Activated CD4-positive, alpha-beta T cell treated with anti-CD3 and anti-CD28 coated beads for 36 hours (primary cell): ENCODE measurements around the gene CHST15. TPM values are rescaled to one million over a fixed set of nuclear protein-coding genes. Genes with fewer than 3 reads are reported as not detected.

ENCODE experiments used
- ATAC-seq: fragments of 200-7000 bp; cut with Tn5 transposase; one replicate; pipeline ENCODE4 v1.10.0; 2021; ENCODE audit warnings: mild to moderate bottlenecking, moderate library complexity
- CTCF ChIA-PET: fragments of 350-600 bp; sonication (Branson Sonifier 250); formaldehyde crosslinking; loops from one replicate; lab custom pipeline; 2021; ENCODE audit warnings: antibody characterized with exemption; lab: Charles Lee
- POLR2A ChIA-PET: fragments of 350-600 bp; sonication (Branson Sonifier 250); formaldehyde crosslinking; loops from one replicate; lab custom pipeline; 2021; ENCODE audit warnings: antibody characterized with exemption, inconsistent platforms; lab: Charles Lee
- DNase-seq: peaks from one replicate; pipeline ENCODE4 v3.0.0-alpha.2; 2020
- H3K27ac Mint-ChIP-seq: one replicate; pipeline ENCODE4 v1.8.0; 2021; ENCODE audit warnings: mixed read lengths
- H3K27me3 Mint-ChIP-seq: one replicate; pipeline ENCODE4 v1.8.0; 2021; ENCODE audit warnings: mixed read lengths
- H3K36me3 Mint-ChIP-seq: one replicate; pipeline ENCODE4 v1.8.0; 2021; ENCODE audit warnings: low read depth, mixed read lengths
- H3K4me1 Mint-ChIP-seq: one replicate; pipeline ENCODE4 v1.8.0; 2021; ENCODE audit warnings: mixed read lengths
- H3K4me3 Mint-ChIP-seq: one replicate; pipeline ENCODE4 v1.8.0; 2021; ENCODE audit warnings: mild to moderate bottlenecking, moderate library complexity, mixed read lengths
- H3K9me3 Mint-ChIP-seq: one replicate; pipeline ENCODE4 v1.8.0; 2021; ENCODE audit warnings: low read depth, mixed read lengths
- intact Hi-C, 2 experiments: fragments of 100-400 bp; cut with DNase I in 1 of 2; cut with micrococcal nuclease in 1 of 2; formaldehyde crosslinking; loops; one replicate each; pipeline versions ENCODE4 v1.14.2 to v1.15.1; 2022 to 2024; cut with DNase I, micrococcal nuclease
- total RNA-seq, 2 experiments: library from RNA; stranded (reverse); gene quantifications; one replicate each; pipeline ENCODE4 v1.2.3, GENCODE V29; 2021

Gene CHST15
- total RNA-seq, 2 experiments from 2014 or later: 0.40 to 0.43 TPM

DNA sequence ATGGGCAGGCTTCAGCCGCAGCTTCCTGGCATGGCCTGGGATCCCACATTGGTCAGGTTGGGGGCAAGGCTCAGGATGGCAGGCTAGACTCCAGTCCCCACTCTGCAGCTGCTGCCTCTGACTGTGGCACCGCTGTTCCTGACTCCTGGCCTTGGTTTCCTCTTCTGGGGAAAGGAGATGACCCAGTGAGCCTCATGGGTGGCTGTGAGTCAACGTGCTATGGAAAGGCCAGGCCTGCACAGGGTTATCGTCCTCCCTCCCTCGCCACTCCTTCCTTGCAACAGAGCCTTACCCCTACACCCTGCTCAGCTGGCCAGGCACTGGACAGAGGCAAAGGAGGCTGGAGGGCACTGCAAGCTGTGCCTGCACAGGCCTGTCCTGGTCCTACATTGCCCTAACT lies 36.1 kb upstream of the CHST15 start:
- Mint-ChIP-seq H3K36me3 (no peaks in the 10 kb centered on the region), H3K27me3 (no peaks in the 10 kb centered on the region), H3K9me3 (no peaks in the 10 kb centered on the region), H3K4me1 (no peaks in the 10 kb centered on the region), H3K4me3 (no peak overlapping the region), H3K27ac (no peak overlapping the region)
- intact Hi-C loops: no loop called here
- ChIA-PET POLR2A (no interaction called here), CTCF (no interaction called here)
- DNase-seq (no peak), ATAC-seq (no peak)

DNA sequence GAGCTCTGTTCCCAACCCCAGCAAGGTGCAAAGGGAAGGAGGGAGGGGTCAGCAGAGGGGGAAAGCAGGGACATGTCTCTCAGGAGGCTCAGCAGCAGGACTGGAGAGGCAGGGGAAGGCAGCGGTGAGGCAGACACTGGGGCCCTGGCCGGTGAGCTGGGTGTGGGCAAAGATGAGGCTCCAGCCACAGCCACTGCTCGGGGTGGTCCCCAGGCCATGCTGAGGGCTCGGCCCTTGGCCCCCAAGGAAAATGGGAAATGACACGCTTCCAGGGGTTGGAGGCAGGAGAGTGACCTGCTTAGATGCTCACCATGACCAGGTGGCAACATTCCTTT lies 35.4 kb upstream of the CHST15 start:
- DNase-seq (no peak), ATAC-seq (no peak)
- intact Hi-C loops: no loop called here
- H3K36me3 Mint-ChIP-seq: no peaks in the 10 kb centered on the region
- CTCF ChIA-PET: no interaction called here
- POLR2A ChIA-PET: no interaction called here
- H3K4me3 Mint-ChIP-seq: no peak overlapping the region
- no peak overlapping the region for H3K27ac Mint-ChIP-seq
- H3K27me3 Mint-ChIP-seq: no peaks in the 10 kb centered on the region
- H3K4me1 Mint-ChIP-seq: no peaks in the 10 kb centered on the region
- H3K9me3 Mint-ChIP-seq: no peaks in the 10 kb centered on the region

DNA sequence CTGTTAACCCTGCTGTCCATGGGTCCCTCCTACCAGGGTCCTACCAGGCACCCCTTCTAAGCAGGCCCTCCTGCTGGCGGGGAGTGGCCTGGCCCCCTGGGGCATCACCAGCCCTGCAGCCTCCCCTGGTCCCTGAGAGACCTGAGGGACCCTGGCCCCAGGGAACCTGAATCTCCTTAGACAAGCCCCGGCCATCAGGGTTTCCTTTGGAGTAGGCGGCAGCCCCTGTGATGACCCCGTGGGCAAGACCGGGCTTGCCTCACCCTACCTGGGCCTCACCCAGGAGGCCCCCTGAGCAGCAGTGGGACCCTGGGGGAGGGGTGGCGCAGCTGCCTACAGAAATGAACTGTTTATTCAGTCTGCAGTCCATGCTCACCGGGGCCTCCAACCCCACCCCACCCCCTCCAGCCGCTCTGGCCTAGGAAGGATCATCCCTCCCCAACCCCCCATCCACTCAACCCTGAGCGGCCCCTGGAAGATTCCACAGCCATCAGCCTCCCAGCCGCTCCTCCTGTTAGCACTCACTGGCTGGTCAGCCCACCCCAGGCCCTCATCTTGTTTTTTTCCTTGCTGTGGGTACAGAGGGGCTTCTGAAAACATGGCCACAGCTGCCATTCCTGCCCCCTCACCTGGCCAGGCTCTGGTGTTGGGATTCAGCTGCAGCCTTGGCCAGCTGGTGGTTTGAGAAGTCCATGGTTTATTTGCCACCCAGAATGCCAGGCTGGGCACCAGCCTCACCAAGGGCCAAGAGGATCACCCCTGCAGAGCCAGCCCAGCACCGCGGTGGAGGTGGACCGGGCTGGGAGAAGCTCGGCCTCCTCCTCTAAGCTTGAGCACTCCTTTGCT lies 34.8 kb upstream of the CHST15 start:
- no peaks in the 10 kb centered on the region for H3K27me3 Mint-ChIP-seq
- H3K27ac Mint-ChIP-seq: no peak overlapping the region
- H3K9me3 Mint-ChIP-seq: no peaks in the 10 kb centered on the region
- CTCF ChIA-PET: no interaction called here
- ATAC-seq: no peak
- H3K4me1 Mint-ChIP-seq: no peaks in the 10 kb centered on the region
- no peaks in the 10 kb centered on the region for H3K36me3 Mint-ChIP-seq
- POLR2A ChIA-PET: no interaction called here
- H3K4me3 Mint-ChIP-seq: no peak overlapping the region
- DNase-seq: no peak
- intact Hi-C loops: no loop called here

GRCh38 chr10:124127563-124127962 lies 34.2 kb upstream of the CHST15 start:
- intact Hi-C loops: no loop called here
- H3K36me3 Mint-ChIP-seq: no peaks in the 10 kb centered on the region
- H3K27ac Mint-ChIP-seq: no peak overlapping the region
- ATAC-seq (no peak), DNase-seq (no peak)
- CTCF ChIA-PET: no interaction called here
- H3K4me1 Mint-ChIP-seq: no peaks in the 10 kb centered on the region
- H3K9me3 Mint-ChIP-seq: no peaks in the 10 kb centered on the region
- H3K27me3 Mint-ChIP-seq: no peaks in the 10 kb centered on the region
- POLR2A ChIA-PET: no interaction called here
- H3K4me3 Mint-ChIP-seq: no peak overlapping the region

GRCh38 chr10:124126983-124127385 lies 33.6 kb upstream of the CHST15 start:
- no peaks in the 10 kb centered on the region for H3K36me3 Mint-ChIP-seq
- H3K27ac Mint-ChIP-seq: no peak overlapping the region
- no peaks in the 10 kb centered on the region for H3K4me1 Mint-ChIP-seq
- H3K27me3 Mint-ChIP-seq: no peaks in the 10 kb centered on the region
- no peak for ATAC-seq
- intact Hi-C loops: no loop called here
- ChIA-PET POLR2A (no interaction called here), CTCF (interaction anchor here (0.6 kb wide), 1 partner anchor 20 kb away, joined by 3 read pairs; no protein-coding TSS in a partner anchor)
- no peak for DNase-seq
- H3K4me3 Mint-ChIP-seq: no peak overlapping the region
- H3K9me3 Mint-ChIP-seq: no peaks in the 10 kb centered on the region

DNA sequence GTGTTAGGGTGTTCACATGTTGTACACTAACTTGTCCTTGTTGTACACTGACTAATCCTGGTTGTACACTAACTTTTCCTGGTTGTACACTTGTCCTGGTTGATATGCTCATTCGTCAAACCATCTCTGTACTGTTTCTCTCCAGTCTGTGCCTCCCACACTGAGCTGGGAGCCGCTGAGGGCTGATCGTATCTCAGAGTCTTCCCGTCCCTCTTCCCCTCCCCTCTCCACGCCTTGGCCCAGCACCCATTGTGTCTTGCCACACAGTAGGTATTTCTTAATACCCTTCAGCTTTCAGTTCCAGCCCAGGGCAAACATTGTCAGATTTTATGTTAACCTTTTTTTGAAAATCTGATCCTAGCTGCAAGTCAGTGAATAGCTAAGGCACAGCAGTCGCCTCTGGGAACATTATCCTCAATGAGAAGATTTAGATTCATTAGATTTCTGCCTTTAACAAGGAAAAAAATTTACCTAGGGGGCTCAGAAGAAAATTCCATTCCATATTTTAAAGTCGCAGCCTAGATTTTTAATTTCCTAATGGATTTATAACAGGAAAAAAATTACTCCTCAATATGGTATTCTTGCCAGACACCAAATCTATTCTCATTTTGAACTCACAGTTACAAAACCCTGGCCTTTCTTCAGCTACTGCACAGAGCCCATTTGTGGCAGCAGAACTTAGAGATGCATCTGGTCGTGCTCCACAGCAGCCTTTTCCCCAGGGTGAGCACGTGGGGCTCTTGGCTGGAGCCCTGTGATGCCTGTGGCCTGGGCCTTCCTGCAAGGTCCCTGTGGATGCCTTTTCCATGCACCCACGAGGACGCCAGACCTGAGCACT lies 33.0 kb upstream of the CHST15 start:
- DNase-seq (no peak), ATAC-seq (no peak)
- H3K4me1 Mint-ChIP-seq: no peaks in the 10 kb centered on the region
- ChIA-PET CTCF (interaction anchor here (0.6 kb wide), 1 partner anchor 19 kb away, joined by 3 read pairs; no protein-coding TSS in a partner anchor), POLR2A (no interaction called here)
- H3K27me3 Mint-ChIP-seq: no peaks in the 10 kb centered on the region
- intact Hi-C loops: no loop called here
- H3K9me3 Mint-ChIP-seq: no peaks in the 10 kb centered on the region
- H3K27ac Mint-ChIP-seq: no peak overlapping the region
- no peaks in the 10 kb centered on the region for H3K36me3 Mint-ChIP-seq
- no peak overlapping the region for H3K4me3 Mint-ChIP-seq

GRCh38 chr10:124125305-124126116 lies 32.1 kb upstream of the CHST15 start:
- ChIA-PET POLR2A (no interaction called here), CTCF (interaction anchor here (0.6 kb wide), 1 partner anchor 97 kb away, joined by 3 read pairs; no protein-coding TSS in a partner anchor)
- Mint-ChIP-seq H3K4me1 (no peaks in the 10 kb centered on the region), H3K27ac (no peak overlapping the region), H3K27me3 (no peaks in the 10 kb centered on the region), H3K36me3 (no peaks in the 10 kb centered on the region), H3K4me3 (no peak overlapping the region), H3K9me3 (no peaks in the 10 kb centered on the region)
- ATAC-seq (peak; percentile 53), DNase-seq (peak; percentile 27)
- intact Hi-C loops: no loop called here

DNA sequence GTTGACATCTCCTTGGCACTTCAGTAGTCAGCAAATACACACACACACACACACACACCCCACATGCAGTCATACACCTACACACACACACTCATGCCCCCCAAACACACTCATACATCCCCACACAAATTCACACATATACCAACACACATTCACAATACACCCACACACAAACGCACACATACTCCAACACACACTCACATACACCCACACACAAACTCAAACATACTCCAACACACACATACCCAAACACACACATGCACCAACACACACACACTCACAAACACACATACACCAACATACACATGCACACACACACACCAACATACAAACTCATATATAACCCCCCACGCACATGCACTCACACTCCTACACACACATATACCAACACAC lies 31.4 kb upstream of the CHST15 start:
- H3K4me1 Mint-ChIP-seq: no peaks in the 10 kb centered on the region
- H3K27me3 Mint-ChIP-seq: no peaks in the 10 kb centered on the region
- DNase-seq (no peak), ATAC-seq (no peak)
- ChIA-PET POLR2A (no interaction called here), CTCF (no interaction called here)
- H3K36me3 Mint-ChIP-seq: no peaks in the 10 kb centered on the region
- no peak overlapping the region for H3K27ac Mint-ChIP-seq
- intact Hi-C loops: no loop called here
- H3K9me3 Mint-ChIP-seq: no peaks in the 10 kb centered on the region
- no peak overlapping the region for H3K4me3 Mint-ChIP-seq

- ChIA-PET CTCF (no interaction called here), POLR2A (no interaction called here)
- H3K27ac Mint-ChIP-seq: no peak overlapping the region
- H3K4me3 Mint-ChIP-seq: no peak overlapping the region
- no peaks in the 10 kb centered on the region for H3K9me3 Mint-ChIP-seq
- no peaks in the 10 kb centered on the region for H3K36me3 Mint-ChIP-seq
- intact Hi-C loops: no loop called here
- H3K27me3 Mint-ChIP-seq: no peaks in the 10 kb centered on the region
- DNase-seq (no peak), ATAC-seq (no peak)
- H3K4me1 Mint-ChIP-seq: no peaks in the 10 kb centered on the region
Measured at GRCh38 chr10:124124123-124124768, 30.8 kb upstream of the CHST15 start.

GRCh38 chr10:124123156-124123555 lies 29.8 kb upstream of the CHST15 start:
- intact Hi-C loops: no loop called here
- ChIA-PET CTCF (no interaction called here), POLR2A (no interaction called here)
- Mint-ChIP-seq H3K4me1 (no peaks in the 10 kb centered on the region), H3K4me3 (no peak overlapping the region), H3K9me3 (no peaks in the 10 kb centered on the region), H3K27ac (no peak overlapping the region), H3K27me3 (no peaks in the 10 kb centered on the region), H3K36me3 (no peaks in the 10 kb centered on the region)
- DNase-seq (no peak), ATAC-seq (no peak)

DNA sequence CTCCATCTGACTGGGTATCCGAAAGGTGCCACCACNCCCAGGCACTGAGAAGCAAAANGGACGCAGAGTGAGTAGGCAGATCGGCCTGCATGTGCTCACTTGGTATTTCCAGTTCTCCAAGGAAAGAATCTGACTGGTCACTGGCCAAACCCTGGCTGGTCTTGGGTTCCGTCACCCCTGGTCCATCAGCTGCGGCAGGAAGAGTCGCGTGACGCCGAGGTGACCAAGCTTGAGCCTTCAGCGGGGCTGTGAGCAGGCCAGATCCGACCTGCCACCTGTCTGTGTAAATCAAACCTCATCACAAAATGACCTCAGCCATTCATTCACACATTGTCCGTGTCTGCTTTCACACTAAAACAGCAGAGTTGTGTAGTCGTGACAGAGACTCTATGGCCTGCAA lies 28.8 kb upstream of the CHST15 start:
- Mint-ChIP-seq H3K27me3 (no peaks in the 10 kb centered on the region), H3K9me3 (no peaks in the 10 kb centered on the region), H3K4me1 (no peaks in the 10 kb centered on the region), H3K27ac (no peak overlapping the region), H3K36me3 (no peaks in the 10 kb centered on the region), H3K4me3 (no peak overlapping the region)
- ATAC-seq (no peak), DNase-seq (no peak)
- ChIA-PET POLR2A (no interaction called here), CTCF (no interaction called here)
- intact Hi-C loops: no loop called here
